ENCODE measurements around the gene B4GALT5. TPM values are rescaled to one million over a fixed set of nuclear protein-coding genes. Genes with fewer than 3 reads are reported as not detected.
A peak's percentile ranks its signal among the peaks of the same experiment; 100 is the strongest.
"Not testable (repeated sequence)": the region's sequence is repeated elsewhere in the genome, so short reads cannot be mapped to it uniquely, and the experiment has no call there.

The B4GALT5 gene
- total and polyA plus RNA-seq, 12 donors: 14.2 to 137 (median 69.1) TPM

GRCh38 chr20:49619113-49620048 is 94.3 kb downstream of the B4GALT5 start:
- intact Hi-C loops (cut with DNase I): no loop called here
- DNase-seq: no peak
- H3K4me3 ChIP-seq: no peak overlapping the region
- WGBS, 4 donors: 87 to 93% (median 91%) methylated on average over 4 of the region's 4 CpGs
- H3K27ac ChIP-seq: no peak overlapping the region
- H3K4me1 ChIP-seq (replicated peaks in 1 of 2): peaks cover 0 to 8% of the 10 kb centered on the region in 2 donors
- H3K27me3 ChIP-seq: no peaks in the 10 kb centered on the region
- no peaks in the 10 kb centered on the region for H3K36me3 ChIP-seq (replicated peaks in 1 of 2)
- TF ChIP-seq CTCF (IDR thresholded peaks at IDR 0.05): no peak
- TF ChIP-seq POLR2A (IDR thresholded peaks at IDR 0.05): no peak
- peaks cover 0 to 5% (median 0%) of the 10 kb centered on the region in 3 donors for H3K9me3 ChIP-seq (replicated peaks in 1 of 3)

- peak in 3 of 7 donors; percentile 30 to 49 (median 44) for DNase-seq
- peaks cover 0 to 8% of the 10 kb centered on the region in 2 donors for H3K4me1 ChIP-seq (replicated peaks in 1 of 2)
- intact Hi-C loops (cut with DNase I): no loop called here
- 12 to 19% (median 14%) methylated on average over 2 of the region's 2 CpGs for WGBS, 4 donors
- no peak overlapping the region for H3K4me3 ChIP-seq
- no peak overlapping the region for H3K27ac ChIP-seq
- H3K9me3 ChIP-seq (replicated peaks in 1 of 3): peaks cover 0 to 5% (median 0%) of the 10 kb centered on the region in 3 donors
- TF ChIP-seq CTCF (IDR thresholded peaks at IDR 0.05) (no peak), POLR2A (IDR thresholded peaks at IDR 0.05) (no peak)
- H3K36me3 ChIP-seq (replicated peaks in 1 of 2): no peaks in the 10 kb centered on the region
- H3K27me3 ChIP-seq: no peaks in the 10 kb centered on the region
Observed at GRCh38 chr20:49618289-49618688, 95.4 kb downstream of the B4GALT5 start.

GRCh38 chr20:49617394-49617793 is 96.3 kb downstream of the B4GALT5 start:
- intact Hi-C loops (cut with DNase I); DNase-seq: not testable (repeated sequence)

GRCh38 chr20:49616154-49617007 is 97.3 kb downstream of the B4GALT5 start:
- no peak overlapping the region for H3K4me3 ChIP-seq
- intact Hi-C loops (cut with DNase I): no loop called here
- DNase-seq: peak in 1 of 7 donors; percentile 12
- H3K36me3 ChIP-seq (replicated peaks in 1 of 2): no peaks in the 10 kb centered on the region
- TF ChIP-seq POLR2A (IDR thresholded peaks at IDR 0.05): no peak
- no peak for TF ChIP-seq CTCF (IDR thresholded peaks at IDR 0.05)
- no peaks in the 10 kb centered on the region for H3K9me3 ChIP-seq (replicated peaks in 1 of 3)
- peak overlapping the region in 2 of 5 donors; percentile 66 to 87 for H3K27ac ChIP-seq
- peaks cover 0 to 11% of the 10 kb centered on the region in 2 donors for H3K4me1 ChIP-seq (replicated peaks in 1 of 2)
- H3K27me3 ChIP-seq: no peaks in the 10 kb centered on the region
- 82 to 91% (median 86%) methylated on average over 8 to 11 of the region's 11 CpGs for WGBS, 4 donors

More at GRCh38 chr20:49617394-49617793, 96.3 kb downstream of the B4GALT5 start:
- 49 to 100% (median 66%) methylated on average over 1 to 3 of the region's 3 CpGs for WGBS, 4 donors
- not testable (repeated sequence) for H3K4me1 ChIP-seq (replicated peaks in 1 of 2); H3K27me3 ChIP-seq; H3K9me3 ChIP-seq (replicated peaks in 1 of 3); H3K4me3 ChIP-seq; H3K27ac ChIP-seq; H3K36me3 ChIP-seq (replicated peaks in 1 of 2)
